T-helper 17 cell (primary cell): ENCODE results near the gene AQP12A. TPM values are rescaled to one million over a fixed set of nuclear protein-coding genes. Genes with fewer than 3 reads are reported as not detected.
"Not testable (repeated sequence)": the region's sequence is repeated elsewhere in the genome, so short reads cannot be mapped to it uniquely, and the experiment has no call there.

Source experiments
- ATAC-seq: fragments of 150-1000 bp; cut with Tn5 transposase; 2 replicates; pipeline ENCODE4 v1.10.0; 2021; ENCODE audit warnings: mild to moderate bottlenecking, moderate library complexity
- DNase-seq, 3 donors: peaks; one replicate each; pipeline versions ENCODE4 v3.0.0 to v3.0.0-alpha.2; 2020 to 2021
- H3K9me3 ChIP-seq: one replicate; pipeline ENCODE4 v1.7.0; 2013; ENCODE audit warnings: low read length, mild to moderate bottlenecking; ENCODE audit not compliant: control insufficient read depth, poor library complexity, severe bottlenecking
- H3K27ac Mint-ChIP-seq: one replicate; pipeline ENCODE4 v1.8.0; 2022; ENCODE audit warnings: mild to moderate bottlenecking, moderate library complexity, mixed read lengths
- H3K27me3 Mint-ChIP-seq: one replicate; pipeline ENCODE4 v1.8.0; 2022; ENCODE audit warnings: mixed read lengths
- H3K36me3 Mint-ChIP-seq: one replicate; pipeline ENCODE4 v1.8.0; 2022; ENCODE audit warnings: low read depth, mixed read lengths
- H3K4me1 Mint-ChIP-seq: one replicate; pipeline ENCODE4 v1.8.0; 2022; ENCODE audit warnings: mild to moderate bottlenecking, mixed read lengths
- H3K4me3 Mint-ChIP-seq: one replicate; pipeline ENCODE4 v1.8.0; 2022; ENCODE audit warnings: mild to moderate bottlenecking, moderate library complexity, mixed read lengths
- total RNA-seq, 4 donors: library from RNA in 2 of 4; stranded (reverse) in 2 of 4; gene quantifications; one replicate each; pipeline ENCODE4 v1.2.3 and lab custom pipeline; 2022 to 2026

AQP12A gene
- total RNA-seq, 2 donors from 2014 or later, result not detected

- H3K4me3 Mint-ChIP-seq, result no peak overlapping the region
- H3K9me3 ChIP-seq, result no peaks in the 10 kb centered on the region
- ATAC-seq, result no peak
- DNase-seq, result no peak
- peaks cover 40% of the 10 kb centered on the region for H3K27me3 Mint-ChIP-seq
- no peaks in the 10 kb centered on the region for H3K36me3 Mint-ChIP-seq
- peaks cover 2% of the 10 kb centered on the region for H3K4me1 Mint-ChIP-seq
- H3K27ac Mint-ChIP-seq, result no peak overlapping the region
Observed at GRCh38 chr2:240672076-240672700, 19.5 kb upstream of the AQP12A start.

GRCh38 chr2:240672701-240673190 is 18.9 kb upstream of the AQP12A start:
- peaks cover 2% of the 10 kb centered on the region for H3K4me1 Mint-ChIP-seq
- ATAC-seq (no peak), DNase-seq (no peak)
- no peaks in the 10 kb centered on the region for H3K36me3 Mint-ChIP-seq
- H3K9me3 ChIP-seq, result no peaks in the 10 kb centered on the region
- no peak overlapping the region for H3K4me3 Mint-ChIP-seq
- peaks cover 34% of the 10 kb centered on the region for H3K27me3 Mint-ChIP-seq
- no peak overlapping the region for H3K27ac Mint-ChIP-seq

DNA sequence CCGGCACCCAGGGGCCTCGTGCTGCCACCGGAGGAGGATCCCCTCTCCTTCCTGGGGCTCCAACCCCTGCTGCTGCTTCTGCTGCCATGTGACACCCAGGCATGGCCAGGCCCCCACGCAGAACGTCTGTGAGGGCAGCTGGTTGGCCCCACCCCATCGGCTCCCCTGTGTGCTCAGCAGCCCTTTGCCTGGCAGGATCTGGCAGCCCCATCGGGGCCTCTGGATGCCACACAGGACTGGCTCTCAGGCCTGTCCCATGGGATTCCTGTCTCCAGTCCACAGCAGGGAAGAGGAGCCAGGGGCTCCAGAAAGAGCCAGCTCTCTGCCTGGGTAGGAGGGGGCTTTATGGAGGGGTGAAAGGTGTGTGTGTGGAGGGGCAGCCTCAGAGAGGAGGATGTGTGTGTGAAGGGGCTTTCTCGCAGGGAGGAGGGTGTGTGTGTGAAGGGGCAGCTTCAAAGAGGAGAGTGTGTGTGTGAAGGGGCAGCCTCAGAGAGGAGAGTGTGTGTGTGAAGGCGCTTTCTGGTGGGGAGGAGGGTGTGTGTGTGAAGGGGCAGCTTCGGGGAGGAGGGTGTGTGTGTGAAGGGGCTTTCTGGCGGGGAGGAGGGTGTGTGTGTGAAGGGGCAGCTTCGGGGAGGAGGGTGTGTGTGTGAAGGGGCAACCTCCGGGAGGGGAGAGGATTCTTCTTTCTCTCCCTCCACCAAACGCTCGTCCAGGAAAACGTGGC is 17.0 kb upstream of the AQP12A start:
- not testable (repeated sequence) for H3K36me3 Mint-ChIP-seq, H3K9me3 ChIP-seq, H3K4me1 Mint-ChIP-seq, H3K4me3 Mint-ChIP-seq, ATAC-seq, DNase-seq, H3K27ac Mint-ChIP-seq
- H3K27me3 Mint-ChIP-seq, result peaks cover 25% of the 10 kb centered on the region

DNA sequence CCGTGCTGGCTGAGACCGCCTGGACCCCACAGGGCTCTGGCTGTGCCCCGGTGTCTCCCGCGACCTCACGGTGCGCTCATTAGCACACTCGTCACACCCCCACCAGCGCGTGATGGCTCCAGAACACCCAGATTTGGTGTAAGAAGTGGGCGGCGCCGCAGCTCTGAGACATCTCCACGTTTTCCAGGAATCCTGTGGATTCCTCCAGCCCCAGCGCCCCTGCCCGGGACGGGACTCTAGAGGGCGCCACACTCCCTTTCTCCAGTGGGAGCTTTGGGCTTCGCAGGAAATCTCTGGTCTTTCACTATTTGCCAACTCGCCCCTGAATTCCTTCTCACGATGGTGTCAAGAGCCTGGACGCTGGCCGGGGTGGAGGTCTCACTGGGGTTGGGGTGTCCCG is 16.3 kb upstream of the AQP12A start:
- not testable (repeated sequence) for DNase-seq, H3K27ac Mint-ChIP-seq, H3K36me3 Mint-ChIP-seq, H3K4me3 Mint-ChIP-seq, H3K4me1 Mint-ChIP-seq, H3K9me3 ChIP-seq, ATAC-seq
- H3K27me3 Mint-ChIP-seq, result peaks cover 22% of the 10 kb centered on the region

DNA sequence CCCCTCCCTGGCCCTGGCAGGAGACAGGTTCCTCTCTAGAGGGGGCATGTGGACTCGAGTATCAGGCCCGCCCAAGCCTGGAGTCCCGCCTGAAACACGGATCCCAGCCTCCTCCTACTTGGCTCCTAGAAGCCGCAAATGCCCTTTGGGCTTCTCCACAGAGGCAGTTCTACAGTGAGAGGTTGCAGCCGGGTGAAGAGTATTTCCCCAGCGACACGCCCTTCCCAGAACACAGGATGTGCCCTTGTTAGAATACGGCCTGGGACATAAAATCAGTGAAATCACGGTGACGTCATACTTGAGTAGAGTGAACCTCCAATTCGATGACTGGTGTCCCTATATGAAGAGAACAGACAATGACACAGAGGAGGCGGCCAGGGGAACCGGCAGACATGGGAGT is 13.6 kb upstream of the AQP12A start:
- H3K4me1 Mint-ChIP-seq, H3K9me3 ChIP-seq, ATAC-seq, H3K36me3 Mint-ChIP-seq, H3K27ac Mint-ChIP-seq, H3K4me3 Mint-ChIP-seq, H3K27me3 Mint-ChIP-seq, DNase-seq: not testable (repeated sequence)

DNA sequence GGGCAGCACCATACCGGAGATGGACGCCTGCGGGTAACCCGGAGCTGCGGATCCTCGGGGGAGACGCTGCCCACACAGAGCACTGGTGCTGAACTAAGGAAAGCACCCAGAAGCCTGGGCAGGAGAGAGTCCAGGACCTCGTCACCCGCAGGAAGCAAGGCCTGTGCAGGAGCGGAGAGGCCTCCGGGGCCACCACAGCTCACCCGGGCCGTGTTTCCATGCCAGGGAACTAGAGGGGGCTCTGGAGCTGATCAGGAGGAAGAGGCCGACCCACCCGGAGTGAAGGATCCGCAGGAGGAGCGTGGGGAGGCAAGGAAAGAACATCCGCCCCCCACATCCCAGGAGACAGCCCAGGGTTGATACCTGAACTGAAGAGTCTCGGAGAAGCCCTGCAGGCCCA is 12.8 kb upstream of the AQP12A start:
- DNase-seq, ATAC-seq, H3K4me1 Mint-ChIP-seq, H3K27ac Mint-ChIP-seq, H3K27me3 Mint-ChIP-seq, H3K4me3 Mint-ChIP-seq, H3K9me3 ChIP-seq, H3K36me3 Mint-ChIP-seq: not testable (repeated sequence)

DNA sequence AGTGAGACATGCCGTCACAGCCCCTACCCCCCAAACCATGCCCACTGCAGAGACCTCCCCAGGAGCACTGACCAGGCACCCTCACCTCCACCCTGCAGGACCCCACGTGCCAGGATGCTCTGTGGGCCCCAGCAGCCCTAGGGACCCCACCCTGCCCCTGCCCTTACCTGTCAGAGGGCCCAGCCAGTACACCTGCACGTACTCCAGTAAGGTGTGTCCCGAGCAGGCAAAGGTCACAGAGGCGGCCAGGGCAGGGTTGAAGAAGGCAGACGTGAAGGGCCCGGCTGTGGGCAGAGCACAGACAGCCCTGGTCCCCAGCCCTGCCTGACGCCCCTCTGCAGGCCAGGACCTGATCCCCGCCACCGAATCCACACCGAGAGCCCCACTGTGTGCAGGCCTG is 11.5 kb upstream of the AQP12A start:
- ATAC-seq, H3K4me3 Mint-ChIP-seq, DNase-seq, H3K27ac Mint-ChIP-seq, H3K36me3 Mint-ChIP-seq, H3K9me3 ChIP-seq, H3K27me3 Mint-ChIP-seq, H3K4me1 Mint-ChIP-seq: not testable (repeated sequence)

DNA sequence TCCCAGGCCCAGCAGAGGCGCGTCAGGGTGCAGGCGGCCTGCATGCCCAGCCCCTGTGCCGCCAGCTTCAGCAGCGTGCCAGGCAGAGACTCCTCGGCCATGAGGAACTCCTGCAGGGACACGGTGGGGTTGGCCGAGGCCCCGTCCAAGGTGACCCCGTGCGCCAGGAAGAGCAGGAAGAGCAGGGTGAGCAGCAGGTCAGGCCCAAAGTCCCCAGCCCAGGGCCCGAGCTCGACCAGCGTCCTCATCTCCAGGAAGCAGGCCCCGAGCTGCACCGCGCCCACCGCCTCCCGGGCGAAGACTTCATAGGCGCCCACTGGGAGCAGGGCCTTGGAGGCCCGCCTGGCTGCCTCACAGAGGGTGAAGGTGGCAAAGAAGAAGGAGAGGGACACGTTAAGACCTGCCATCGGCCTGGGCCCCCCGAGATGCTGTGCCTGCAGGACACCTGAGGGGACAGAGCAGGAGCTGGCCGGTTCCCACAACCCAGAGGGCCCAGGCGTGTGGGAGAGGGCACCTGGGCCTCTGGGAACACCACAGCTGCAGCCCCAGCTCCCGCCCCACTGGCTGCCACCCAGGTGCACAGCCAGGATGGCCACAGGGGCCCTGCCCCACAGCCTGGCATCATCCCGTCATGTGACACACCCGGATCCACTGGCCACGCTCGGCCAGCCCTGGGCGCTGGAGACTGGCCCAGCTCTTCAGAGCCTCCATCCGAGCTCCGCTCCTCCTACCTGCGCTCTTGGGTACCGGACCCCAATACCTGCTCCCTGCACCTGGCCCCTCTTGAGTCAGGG is 9.0 kb upstream of the AQP12A start, which contains the start of gene AQP12B:
AQP12B (minus strand) TSS at position 455 of the 794 bp plus-strand sequence; CDS start at position 407, 48 bp downstream.
- not testable (repeated sequence) for H3K27ac Mint-ChIP-seq

DNA sequence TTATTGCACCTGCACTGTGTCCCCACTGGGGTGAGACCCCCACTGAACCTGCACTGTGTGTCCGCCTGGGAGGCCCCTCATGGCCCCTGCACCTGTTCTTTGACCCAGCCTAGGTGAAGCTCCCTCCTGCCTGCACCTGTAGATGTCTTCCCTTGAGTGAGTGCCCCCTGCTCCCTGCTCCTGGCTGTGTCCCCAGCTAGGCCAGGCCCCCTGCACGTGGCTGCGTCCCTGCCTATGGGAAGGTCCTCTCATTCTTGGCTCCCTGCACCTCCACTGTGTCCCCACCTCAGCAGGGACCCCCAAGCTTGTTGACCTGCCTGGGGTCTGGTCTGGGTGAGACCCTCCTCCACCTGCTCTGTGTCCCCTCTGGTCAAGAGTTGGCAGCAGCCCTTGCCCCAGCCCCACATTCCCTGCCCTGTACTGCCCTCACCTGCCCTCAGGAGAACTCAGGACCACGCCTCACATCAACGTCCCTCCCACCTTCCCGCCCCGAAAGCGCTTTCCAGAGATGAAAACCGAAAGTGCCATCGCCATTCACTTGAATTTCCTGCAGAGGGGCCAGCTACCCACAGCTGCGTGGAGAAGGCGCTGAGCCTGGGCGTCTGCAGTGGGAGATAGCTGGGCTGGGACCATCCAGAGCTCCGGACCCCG is 8.2 kb upstream of the AQP12A start:
- H3K9me3 ChIP-seq, DNase-seq, H3K27me3 Mint-ChIP-seq, H3K27ac Mint-ChIP-seq, H3K36me3 Mint-ChIP-seq, H3K4me1 Mint-ChIP-seq: not testable (repeated sequence)
- ATAC-seq, result peak; percentile 59
- H3K4me3 Mint-ChIP-seq, result peak overlapping the region; percentile 72

More for the DNA sequence above, 9.0 kb upstream of the AQP12A start, which contains the start of gene AQP12B:
- not testable (repeated sequence) for H3K36me3 Mint-ChIP-seq, H3K9me3 ChIP-seq, H3K27me3 Mint-ChIP-seq, H3K4me1 Mint-ChIP-seq, DNase-seq, ATAC-seq
- H3K4me3 Mint-ChIP-seq, result peak within 1 kb of the TSS; percentile 72

DNA sequence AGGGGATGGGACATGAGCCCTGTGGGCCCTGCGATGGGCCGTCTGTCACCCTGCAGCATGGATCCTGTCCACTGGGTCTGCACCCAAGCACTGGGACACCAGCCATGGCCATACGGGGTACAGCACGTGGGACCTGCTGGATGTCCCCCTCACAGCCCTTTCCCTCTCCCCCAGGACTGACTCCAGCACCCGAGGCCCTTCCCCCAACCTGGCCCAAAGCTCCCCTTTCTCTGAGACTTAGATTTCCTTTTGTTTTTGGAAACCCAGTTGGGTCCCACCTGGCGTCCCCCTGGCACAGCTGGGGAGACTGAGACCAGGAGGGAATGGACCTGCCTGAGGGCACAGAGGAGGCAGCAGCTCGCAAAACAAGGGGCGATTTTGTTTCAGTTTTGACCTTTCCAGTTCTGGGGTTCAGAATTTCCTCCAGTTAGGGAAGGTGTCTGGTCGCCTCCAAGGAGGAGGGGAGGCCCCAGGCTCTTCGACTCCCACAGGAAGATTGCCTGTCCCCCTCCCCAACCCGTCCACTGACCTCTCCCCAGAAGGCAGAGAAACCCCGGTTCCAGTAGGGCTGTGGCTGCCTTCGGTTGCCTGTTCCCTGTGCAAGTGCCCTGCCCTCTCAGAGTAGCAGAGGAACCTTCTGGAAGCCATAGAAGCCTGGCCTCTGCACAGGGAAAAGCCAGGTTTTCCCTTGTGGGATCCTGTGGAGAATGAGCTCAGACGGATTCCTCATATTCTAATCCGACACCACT is 7.5 kb upstream of the AQP12A start:
- ATAC-seq, result peak; percentile 44
- not testable (repeated sequence) for DNase-seq, H3K27ac Mint-ChIP-seq, H3K27me3 Mint-ChIP-seq, H3K4me1 Mint-ChIP-seq, H3K9me3 ChIP-seq, H3K36me3 Mint-ChIP-seq
- H3K4me3 Mint-ChIP-seq, result peak overlapping the region; percentile 72

GRCh38 chr2:240685771-240686371 is 5.8 kb upstream of the AQP12A start:
- Mint-ChIP-seq H3K27ac (no peak overlapping the region), H3K27me3 (no peaks in the 10 kb centered on the region), H3K4me1 (peaks cover 3% of the 10 kb centered on the region), H3K36me3 (no peaks in the 10 kb centered on the region), H3K4me3 (no peak overlapping the region)
- H3K9me3 ChIP-seq, result no peaks in the 10 kb centered on the region
- ATAC-seq (no peak), DNase-seq (no peak)

GRCh38 chr2:240686460-240686859 is 5.2 kb upstream of the AQP12A start:
- H3K4me3 Mint-ChIP-seq, result no peak overlapping the region
- no peak overlapping the region for H3K27ac Mint-ChIP-seq
- H3K4me1 Mint-ChIP-seq, result peaks cover 3% of the 10 kb centered on the region
- no peaks in the 10 kb centered on the region for H3K36me3 Mint-ChIP-seq
- no peaks in the 10 kb centered on the region for H3K27me3 Mint-ChIP-seq
- DNase-seq, result no peak
- ATAC-seq, result no peak
- H3K9me3 ChIP-seq, result no peaks in the 10 kb centered on the region
